MM.1S (cell line): ENCODE measurements around the gene LNPEP.

Experiments
- EZH2 ChIP-seq: fragments of 300-600 bp; sonication (generic); optimal IDR thresholded peaks from 2 replicates; pipeline ENCODE3; 2017; ENCODE audit warnings: low read depth, mild to moderate bottlenecking, antibody characterized with exemption, low read length, mixed read lengths
- EZH2phosphoT487 ChIP-seq: fragments of 300-600 bp; sonication (generic); IDR thresholded peaks from 2 replicates; pipeline ENCODE4 v1.6.1; 2018; ENCODE audit warnings: antibody characterized with exemption, low read length
- TF ChIP-seq, protein P1 (sequence below): fragments of 300-600 bp; sonication (generic); IDR thresholded peaks from 2 replicates; pipeline ENCODE4 v1.5.1; 2016; ENCODE audit warnings: antibody characterized with exemption, low read length, mixed read lengths

- TF ChIP-seq, protein P1, sequence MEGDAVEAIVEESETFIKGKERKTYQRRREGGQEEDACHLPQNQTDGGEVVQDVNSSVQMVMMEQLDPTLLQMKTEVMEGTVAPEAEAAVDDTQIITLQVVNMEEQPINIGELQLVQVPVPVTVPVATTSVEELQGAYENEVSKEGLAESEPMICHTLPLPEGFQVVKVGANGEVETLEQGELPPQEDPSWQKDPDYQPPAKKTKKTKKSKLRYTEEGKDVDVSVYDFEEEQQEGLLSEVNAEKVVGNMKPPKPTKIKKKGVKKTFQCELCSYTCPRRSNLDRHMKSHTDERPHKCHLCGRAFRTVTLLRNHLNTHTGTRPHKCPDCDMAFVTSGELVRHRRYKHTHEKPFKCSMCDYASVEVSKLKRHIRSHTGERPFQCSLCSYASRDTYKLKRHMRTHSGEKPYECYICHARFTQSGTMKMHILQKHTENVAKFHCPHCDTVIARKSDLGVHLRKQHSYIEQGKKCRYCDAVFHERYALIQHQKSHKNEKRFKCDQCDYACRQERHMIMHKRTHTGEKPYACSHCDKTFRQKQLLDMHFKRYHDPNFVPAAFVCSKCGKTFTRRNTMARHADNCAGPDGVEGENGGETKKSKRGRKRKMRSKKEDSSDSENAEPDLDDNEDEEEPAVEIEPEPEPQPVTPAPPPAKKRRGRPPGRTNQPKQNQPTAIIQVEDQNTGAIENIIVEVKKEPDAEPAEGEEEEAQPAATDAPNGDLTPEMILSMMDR: no peak
- no peak for TF ChIP-seq EZH2
- no peak for TF ChIP-seq EZH2phosphoT487
Measured at GRCh38 chr5:96896276-96896675, 39.6 kb upstream of the LNPEP start.
